Panc1 (cell line): ENCODE data around the gene ZBED1.

Experiments used
- POLR2AphosphoS5 ChIP-seq: IDR thresholded peaks from 2 replicates; pipeline ENCODE4 v1.6.1; 2012; ENCODE audit warnings: mild to moderate bottlenecking, low read depth, low read length, moderate library complexity
- SIN3A ChIP-seq: IDR thresholded peaks from 2 replicates; pipeline ENCODE4 v1.6.1; 2012; ENCODE audit warnings: low read depth, mild to moderate bottlenecking, low read length, moderate library complexity, borderline replicate concordance; ENCODE audit not compliant: insufficient read depth
- TF ChIP-seq, protein P1 (sequence below): fragments of 450-650 bp; IDR thresholded peaks from 2 replicates; pipeline ENCODE4 v1.5.1; 2017; ENCODE audit warnings: mild to moderate bottlenecking

DNA sequence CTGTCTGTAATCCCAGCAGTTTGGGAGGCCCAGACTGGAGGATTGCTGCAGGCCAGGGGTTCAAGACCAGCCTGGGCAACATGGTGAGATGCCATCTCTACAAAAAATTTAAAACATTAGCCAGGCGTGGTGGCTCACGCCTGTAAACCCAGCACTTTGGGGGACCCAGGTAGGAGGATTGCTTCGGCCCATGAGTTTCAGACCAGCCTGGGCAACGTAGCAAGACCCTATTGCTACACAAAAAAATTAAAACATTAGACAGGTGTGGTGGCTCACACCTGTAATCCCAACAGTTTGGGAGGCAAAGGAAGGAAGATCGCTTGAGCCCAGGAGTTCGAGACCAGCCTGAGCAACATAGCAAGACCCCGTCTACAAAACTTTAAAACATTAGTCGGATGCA, 1.3 kb downstream of the ZBED1 start:
- TF ChIP-seq, protein P1, sequence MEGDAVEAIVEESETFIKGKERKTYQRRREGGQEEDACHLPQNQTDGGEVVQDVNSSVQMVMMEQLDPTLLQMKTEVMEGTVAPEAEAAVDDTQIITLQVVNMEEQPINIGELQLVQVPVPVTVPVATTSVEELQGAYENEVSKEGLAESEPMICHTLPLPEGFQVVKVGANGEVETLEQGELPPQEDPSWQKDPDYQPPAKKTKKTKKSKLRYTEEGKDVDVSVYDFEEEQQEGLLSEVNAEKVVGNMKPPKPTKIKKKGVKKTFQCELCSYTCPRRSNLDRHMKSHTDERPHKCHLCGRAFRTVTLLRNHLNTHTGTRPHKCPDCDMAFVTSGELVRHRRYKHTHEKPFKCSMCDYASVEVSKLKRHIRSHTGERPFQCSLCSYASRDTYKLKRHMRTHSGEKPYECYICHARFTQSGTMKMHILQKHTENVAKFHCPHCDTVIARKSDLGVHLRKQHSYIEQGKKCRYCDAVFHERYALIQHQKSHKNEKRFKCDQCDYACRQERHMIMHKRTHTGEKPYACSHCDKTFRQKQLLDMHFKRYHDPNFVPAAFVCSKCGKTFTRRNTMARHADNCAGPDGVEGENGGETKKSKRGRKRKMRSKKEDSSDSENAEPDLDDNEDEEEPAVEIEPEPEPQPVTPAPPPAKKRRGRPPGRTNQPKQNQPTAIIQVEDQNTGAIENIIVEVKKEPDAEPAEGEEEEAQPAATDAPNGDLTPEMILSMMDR: no peak
- TF ChIP-seq SIN3A (no peak), POLR2AphosphoS5 (no peak)
